HepG2 (cell line): ENCODE results near the gene ATP2A2. TPM values are rescaled to one million over a fixed set of nuclear protein-coding genes. Genes with fewer than 3 reads are reported as not detected.

Experiments
- DMAP1 ChIP-seq: IDR thresholded peaks from 2 replicates; pipeline ENCODE4 v1.6.1; 2016
- EP300 ChIP-seq, 3 experiments: sonication (generic) in 1 of 3; formaldehyde crosslinking in 1 of 3; IDR thresholded peaks; 2 replicates each; pipeline versions ENCODE4 v1.5.1 to v1.6.1; 2011 to 2020; ENCODE audit warnings: low read depth in 2 of 3, low read length in 2 of 3, borderline replicate concordance in 1 of 3, improper control_type of control experiment in 1 of 3, mild to moderate bottlenecking in 1 of 3, missing genetic modification reagents in 1 of 3, moderate library complexity in 1 of 3
- FOXO1 ChIP-seq: sonication (generic); formaldehyde crosslinking; IDR thresholded peaks from 2 replicates; pipeline ENCODE4 v1.4.0; 2020; ENCODE audit warnings: missing genetic modification reagents
- GATA4 ChIP-seq: sonication (generic); IDR thresholded peaks from 2 replicates; pipeline ENCODE4 v1.6.1; 2016; ENCODE audit warnings: antibody characterized with exemption, low read depth, borderline replicate concordance
- GPN1 ChIP-seq: sonication (generic); formaldehyde crosslinking; IDR thresholded peaks from 2 replicates; pipeline ENCODE4 v1.5.1; 2020; ENCODE audit warnings: missing genetic modification reagents, borderline replicate concordance
- MTA1 ChIP-seq: sonication (generic); formaldehyde crosslinking; IDR thresholded peaks from 2 replicates; pipeline ENCODE4 v1.4.0; 2020; ENCODE audit warnings: missing genetic modification reagents, mild to moderate bottlenecking, borderline replicate concordance
- NR2F1 ChIP-seq, 2 experiments: fragments of 450-650 bp in 1 of 2; formaldehyde crosslinking in 1 of 2; IDR thresholded peaks; 2 replicates each; pipeline versions ENCODE4 v1.5.0 to v1.6.1; 2016 to 2020; ENCODE audit warnings: mild to moderate bottlenecking in 1 of 2, missing compliant biosample characterization in 1 of 2, missing genetic modification reagents in 1 of 2, moderate library complexity in 1 of 2
- PRPF4 ChIP-seq: fragments of 200-400 bp; formaldehyde crosslinking; IDR thresholded peaks from 2 replicates; pipeline ENCODE4 v1.6.1; 2016; ENCODE audit warnings: low read length, low read depth; ENCODE audit not compliant: poor library complexity, severe bottlenecking
- ZMYM4 ChIP-seq: sonication (generic); formaldehyde crosslinking; IDR thresholded peaks from 2 replicates; pipeline ENCODE4 v1.8.1; 2023; ENCODE audit warnings: mild to moderate bottlenecking, missing genetic modification reagents
- ZNF160 ChIP-seq: sonication (generic); formaldehyde crosslinking; IDR thresholded peaks from 2 replicates; pipeline ENCODE4 v1.8.0; 2022; ENCODE audit warnings: mild to moderate bottlenecking, inconsistent platforms, missing genetic modification reagents
- ZNF335 ChIP-seq: sonication (generic); formaldehyde crosslinking; IDR thresholded peaks from 2 replicates; pipeline ENCODE4 v1.4.0; 2020; ENCODE audit warnings: missing genetic modification reagents
- ZNF672 ChIP-seq: sonication (generic); formaldehyde crosslinking; IDR thresholded peaks from 2 replicates; pipeline ENCODE4 v1.8.1; 2022; ENCODE audit warnings: missing genetic modification reagents
- ZSCAN21 ChIP-seq: sonication (generic); formaldehyde crosslinking; IDR thresholded peaks from 2 replicates; pipeline ENCODE4 v1.8.0; 2022; ENCODE audit warnings: mild to moderate bottlenecking, missing genetic modification reagents, moderate library complexity, borderline replicate concordance
- polyA plus RNA-seq, 8 experiments: library from polyadenylated mRNA; depleted of rRNA in 3 of 8; stranded (reverse) in 7 of 8; unstranded in 1 of 8; fragments of >200 nt; fragmentation: Illumina TruSeq in 4 of 8; extraction: Trizol in 4 of 8; gene quantifications; 2 replicates each; pipeline versions ENCODE4 v1.2.1 to v1.2.3, GENCODE V29; 2011 to 2016; ENCODE audit warnings: low read depth in 4 of 8, missing spikeins in 1 of 8, mixed read lengths in 1 of 8; ENCODE audit not compliant: insufficient read depth in 1 of 8
- total RNA-seq, 5 experiments: library from RNA; depleted of rRNA; stranded (reverse); fragments of >200 nt; fragmentation: Illumina TruSeq; extraction: Trizol; gene quantifications; 2 replicates each; pipeline ENCODE4 v1.2.3, GENCODE V29; 2016; ENCODE audit warnings: low read depth in 1 of 5
- TF ChIP-seq, protein P1 (sequence below): sonication (generic); formaldehyde crosslinking; conservative IDR thresholded peaks from 2 replicates; pipeline ENCODE4 v1.4.0; 2020; ENCODE audit warnings: mild to moderate bottlenecking, missing genetic modification reagents, moderate library complexity
- TF ChIP-seq, protein P2 (sequence below): IDR thresholded peaks from 2 replicates; pipeline ENCODE4 v1.6.1; 2016; ENCODE audit warnings: missing compliant biosample characterization, missing genetic modification reagents, borderline replicate concordance
- TF ChIP-seq, protein P3 (sequence below): sonication (generic); formaldehyde crosslinking; IDR thresholded peaks from 2 replicates; pipeline ENCODE4 v1.8.1; 2023; ENCODE audit warnings: mild to moderate bottlenecking, missing genetic modification reagents, borderline replicate concordance

Gene ATP2A2
- total and polyA plus RNA-seq, 2 of the 13 experiments (the other 11 are each of a cell fraction or from before 2014, with no cell fraction given), result 35.4 to 85.5 TPM

DNA sequence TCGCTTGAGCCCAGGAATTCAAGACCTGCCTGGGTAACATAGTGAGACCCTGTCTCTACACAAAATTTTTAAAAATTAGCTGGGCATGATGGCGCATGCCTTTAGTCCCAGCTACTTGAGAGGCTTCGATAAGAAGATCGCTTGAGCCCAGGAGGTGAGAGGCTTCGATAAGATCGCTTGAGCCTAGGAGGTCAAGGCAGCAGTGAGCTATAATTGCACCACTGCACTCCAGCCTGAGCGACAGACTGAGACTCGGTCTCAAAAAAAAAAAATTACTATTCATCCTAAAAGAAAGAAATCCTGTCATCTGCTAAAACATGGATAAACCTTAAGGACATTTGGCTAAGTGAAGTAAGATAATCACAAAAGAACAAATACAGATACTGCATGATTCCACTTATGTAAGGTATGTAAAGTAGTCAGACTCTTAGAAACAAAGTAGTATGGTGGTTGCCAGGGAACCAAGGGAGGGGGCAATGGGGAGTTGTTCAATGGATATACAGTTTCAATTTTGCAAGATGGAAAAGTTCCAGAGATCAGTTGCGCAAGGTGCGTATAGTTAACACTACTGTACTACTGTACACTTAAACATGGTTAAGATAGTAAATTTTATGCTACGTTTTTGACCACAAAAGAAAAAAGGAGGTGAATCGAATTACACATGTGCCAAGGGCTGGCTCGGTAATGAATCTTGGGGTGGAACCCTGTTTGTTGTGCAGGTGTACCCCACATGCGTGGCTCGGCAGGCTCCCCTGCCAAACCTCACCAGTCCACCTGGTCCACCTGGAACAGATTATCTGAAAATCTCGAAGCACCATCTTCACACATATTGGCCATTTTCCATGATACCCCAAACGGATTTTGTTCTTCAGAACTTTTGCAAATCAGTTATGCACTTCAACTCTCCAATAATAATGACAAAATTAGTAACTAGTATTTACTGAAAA is 18.3 kb upstream of the ATP2A2 start (continued):
- TF ChIP-seq, protein P1, sequence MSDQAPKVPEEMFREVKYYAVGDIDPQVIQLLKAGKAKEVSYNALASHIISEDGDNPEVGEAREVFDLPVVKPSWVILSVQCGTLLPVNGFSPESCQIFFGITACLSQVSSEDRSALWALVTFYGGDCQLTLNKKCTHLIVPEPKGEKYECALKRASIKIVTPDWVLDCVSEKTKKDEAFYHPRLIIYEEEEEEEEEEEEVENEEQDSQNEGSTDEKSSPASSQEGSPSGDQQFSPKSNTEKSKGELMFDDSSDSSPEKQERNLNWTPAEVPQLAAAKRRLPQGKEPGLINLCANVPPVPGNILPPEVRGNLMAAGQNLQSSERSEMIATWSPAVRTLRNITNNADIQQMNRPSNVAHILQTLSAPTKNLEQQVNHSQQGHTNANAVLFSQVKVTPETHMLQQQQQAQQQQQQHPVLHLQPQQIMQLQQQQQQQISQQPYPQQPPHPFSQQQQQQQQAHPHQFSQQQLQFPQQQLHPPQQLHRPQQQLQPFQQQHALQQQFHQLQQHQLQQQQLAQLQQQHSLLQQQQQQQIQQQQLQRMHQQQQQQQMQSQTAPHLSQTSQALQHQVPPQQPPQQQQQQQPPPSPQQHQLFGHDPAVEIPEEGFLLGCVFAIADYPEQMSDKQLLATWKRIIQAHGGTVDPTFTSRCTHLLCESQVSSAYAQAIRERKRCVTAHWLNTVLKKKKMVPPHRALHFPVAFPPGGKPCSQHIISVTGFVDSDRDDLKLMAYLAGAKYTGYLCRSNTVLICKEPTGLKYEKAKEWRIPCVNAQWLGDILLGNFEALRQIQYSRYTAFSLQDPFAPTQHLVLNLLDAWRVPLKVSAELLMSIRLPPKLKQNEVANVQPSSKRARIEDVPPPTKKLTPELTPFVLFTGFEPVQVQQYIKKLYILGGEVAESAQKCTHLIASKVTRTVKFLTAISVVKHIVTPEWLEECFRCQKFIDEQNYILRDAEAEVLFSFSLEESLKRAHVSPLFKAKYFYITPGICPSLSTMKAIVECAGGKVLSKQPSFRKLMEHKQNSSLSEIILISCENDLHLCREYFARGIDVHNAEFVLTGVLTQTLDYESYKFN (CRISPR knock-in tag), result peak; percentile 46; the same call in 1 of the 2 replicates
- TF ChIP-seq, protein P2, sequence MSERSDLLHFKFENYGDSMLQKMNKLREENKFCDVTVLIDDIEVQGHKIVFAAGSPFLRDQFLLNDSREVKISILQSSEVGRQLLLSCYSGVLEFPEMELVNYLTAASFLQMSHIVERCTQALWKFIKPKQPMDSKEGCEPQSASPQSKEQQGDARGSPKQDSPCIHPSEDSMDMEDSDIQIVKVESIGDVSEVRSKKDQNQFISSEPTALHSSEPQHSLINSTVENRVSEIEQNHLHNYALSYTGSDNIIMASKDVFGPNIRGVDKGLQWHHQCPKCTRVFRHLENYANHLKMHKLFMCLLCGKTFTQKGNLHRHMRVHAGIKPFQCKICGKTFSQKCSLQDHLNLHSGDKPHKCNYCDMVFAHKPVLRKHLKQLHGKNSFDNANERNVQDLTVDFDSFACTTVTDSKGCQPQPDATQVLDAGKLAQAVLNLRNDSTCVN, result no peak
- TF ChIP-seq, protein P3, sequence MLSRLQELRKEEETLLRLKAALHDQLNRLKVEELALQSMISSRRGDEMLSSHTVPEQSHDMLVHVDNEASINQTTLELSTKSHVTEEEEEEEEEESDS (CRISPR knock-in tag), result no peak
- no peak for TF ChIP-seq FOXO1
- TF ChIP-seq PRPF4, result no peak
- no peak for TF ChIP-seq ZNF160 (CRISPR knock-in tag)
- 0 out of 2 replicates have a peak, but pooled peaks have one; percentile 16 for TF ChIP-seq ZMYM4 (CRISPR knock-in tag)
- no peak for TF ChIP-seq GATA4
- TF ChIP-seq ZNF672 (CRISPR knock-in tag), result no peak
- 0 out of 4 replicates have a peak, but pooled peaks of 1 of the 2 experiments have one; percentile 13 for TF ChIP-seq NR2F1 (CRISPR knock-in tag; IDR thresholded peaks at IDR 0.05)
- no peak for TF ChIP-seq DMAP1 (CRISPR knock-in tag)
- no peak for TF ChIP-seq ZSCAN21 (CRISPR knock-in tag)
- TF ChIP-seq ZNF335, result no peak
- TF ChIP-seq GPN1, result no peak
- TF ChIP-seq MTA1, result no peak
- peak in 1 of 2 experiments; percentile 22; a peak in 1 of 4 replicates for TF ChIP-seq EP300 (IDR thresholded peaks at IDR 0.05; ENCODE audit: low read depth in 2 of 2, low read length in 2 of 2)
- no peak for TF ChIP-seq EP300 (CRISPR knock-in tag; IDR thresholded peaks at IDR 0.05; ENCODE audit: borderline replicate concordance)
